Naive thymus-derived CD4-positive, alpha-beta T cell (primary cell): Measurements from ENCODE around the gene ATP5MC3. TPM values are rescaled to one million over a fixed set of nuclear protein-coding genes. Genes with fewer than 3 reads are reported as not detected.

Source experiments
- ATAC-seq: fragments of 150-1000 bp; cut with Tn5 transposase; 2 replicates; pipeline ENCODE4 v1.10.0; 2021; ENCODE audit warnings: mild to moderate bottlenecking, moderate library complexity
- CTCF ChIA-PET: fragments of 350-600 bp; sonication (Branson Sonifier 250); formaldehyde crosslinking; loops from one replicate; lab custom pipeline; 2021; ENCODE audit warnings: antibody characterized with exemption; lab: Charles Lee
- POLR2A ChIA-PET: fragments of 350-600 bp; sonication (Branson Sonifier 250); formaldehyde crosslinking; loops from one replicate; lab custom pipeline; 2021; ENCODE audit warnings: antibody characterized with exemption, inconsistent platforms; lab: Charles Lee
- DNase-seq, 9 donors: peaks; one replicate each; pipeline versions ENCODE4 v3.0.0 to v3.0.0-alpha.2; 2020 to 2022; ENCODE audit warnings: mixed read lengths in 1 of 9
- H3K27ac ChIP-seq: one replicate; pipeline ENCODE4 v1.7.0; 2013; ENCODE audit warnings: mild to moderate bottlenecking, low read depth, low read length, moderate library complexity
- H3K27me3 ChIP-seq, 2 donors: one replicate each; pipeline ENCODE4 v1.7.0; 2013; ENCODE audit warnings: low read length in 2 of 2, mild to moderate bottlenecking in 2 of 2, moderate library complexity in 2 of 2; ENCODE audit not compliant: control insufficient read depth in 2 of 2, insufficient read depth in 2 of 2
- H3K36me3 ChIP-seq, 3 experiments: 1 replicate in 2 of 3; 2 replicates in 1 of 3; pipeline ENCODE4 v1.7.0; 2013; ENCODE audit warnings: low read length in 3 of 3, mild to moderate bottlenecking in 3 of 3, moderate library complexity in 1 of 3; ENCODE audit not compliant: insufficient read depth in 3 of 3, control insufficient read depth in 2 of 3
- H3K4me1 ChIP-seq, 2 donors: one replicate each; pipeline ENCODE4 v1.7.0; 2013; ENCODE audit warnings: low read length in 2 of 2, mild to moderate bottlenecking in 2 of 2, moderate library complexity in 1 of 2; ENCODE audit not compliant: control insufficient read depth in 2 of 2, insufficient read depth in 2 of 2
- H3K4me3 ChIP-seq: 2 replicates; pipeline ENCODE4 v1.7.0; 2013; ENCODE audit warnings: mild to moderate bottlenecking, low read length
- H3K9me3 ChIP-seq, 3 experiments: 1 replicate in 2 of 3; 2 replicates in 1 of 3; pipeline ENCODE4 v1.7.0; 2013; ENCODE audit warnings: low read length in 3 of 3; ENCODE audit not compliant: control insufficient read depth in 2 of 3
- H3K27ac Mint-ChIP-seq, 9 donors: one replicate each; pipeline ENCODE4 v1.8.0; 2020 to 2022; ENCODE audit warnings: mixed read lengths in 9 of 9, mild to moderate bottlenecking in 8 of 9, moderate library complexity in 5 of 9, inconsistent platforms in 2 of 9
- H3K27me3 Mint-ChIP-seq, 5 donors: one replicate each; pipeline ENCODE4 v1.8.0; 2021 to 2022; ENCODE audit warnings: mixed read lengths in 5 of 5, mild to moderate bottlenecking in 1 of 5
- H3K36me3 Mint-ChIP-seq, 5 donors: one replicate each; pipeline ENCODE4 v1.8.0; 2020 to 2022; ENCODE audit warnings: mixed read lengths in 5 of 5, mild to moderate bottlenecking in 3 of 5, inconsistent platforms in 1 of 5
- H3K4me1 Mint-ChIP-seq, 7 donors: one replicate each; pipeline ENCODE4 v1.8.0; 2020 to 2022; ENCODE audit warnings: mixed read lengths in 7 of 7, mild to moderate bottlenecking in 3 of 7, inconsistent platforms in 1 of 7
- H3K4me3 Mint-ChIP-seq, 10 donors: one replicate each; pipeline ENCODE4 v1.8.0; 2020 to 2022; ENCODE audit warnings: mild to moderate bottlenecking in 10 of 10, mixed read lengths in 10 of 10, moderate library complexity in 6 of 10, inconsistent platforms in 2 of 10
- H3K9me3 Mint-ChIP-seq, 11 donors: one replicate each; pipeline ENCODE4 v1.8.0; 2020 to 2022; ENCODE audit warnings: mixed read lengths in 11 of 11, mild to moderate bottlenecking in 4 of 11, inconsistent platforms in 1 of 11, moderate library complexity in 1 of 11
- intact Hi-C, 2 donors: fragments of 100-400 bp; cut with micrococcal nuclease; formaldehyde crosslinking; loops; one replicate each; pipeline ENCODE4 v1.15.1; 2023
- polyA plus RNA-seq, 2 donors: library from polyadenylated mRNA; unstranded; fragments of 300-500 nt; fragmentation: Illumina TruSeq; gene quantifications; one replicate each; pipeline ENCODE4 v1.2.3, GENCODE V29; 2021
- total RNA-seq, 6 experiments: library from RNA in 5 of 6; stranded (reverse) in 5 of 6; gene quantifications; 1 replicate in 5 of 6; 2 replicates in 1 of 6; pipeline ENCODE4 v1.2.3 and lab custom pipeline; 2021 to 2026

The ATP5MC3 gene
- total and polyA plus RNA-seq, 7 experiments from 2014 or later: 70.3 to 441 (median 80.5) TPM

DNA sequence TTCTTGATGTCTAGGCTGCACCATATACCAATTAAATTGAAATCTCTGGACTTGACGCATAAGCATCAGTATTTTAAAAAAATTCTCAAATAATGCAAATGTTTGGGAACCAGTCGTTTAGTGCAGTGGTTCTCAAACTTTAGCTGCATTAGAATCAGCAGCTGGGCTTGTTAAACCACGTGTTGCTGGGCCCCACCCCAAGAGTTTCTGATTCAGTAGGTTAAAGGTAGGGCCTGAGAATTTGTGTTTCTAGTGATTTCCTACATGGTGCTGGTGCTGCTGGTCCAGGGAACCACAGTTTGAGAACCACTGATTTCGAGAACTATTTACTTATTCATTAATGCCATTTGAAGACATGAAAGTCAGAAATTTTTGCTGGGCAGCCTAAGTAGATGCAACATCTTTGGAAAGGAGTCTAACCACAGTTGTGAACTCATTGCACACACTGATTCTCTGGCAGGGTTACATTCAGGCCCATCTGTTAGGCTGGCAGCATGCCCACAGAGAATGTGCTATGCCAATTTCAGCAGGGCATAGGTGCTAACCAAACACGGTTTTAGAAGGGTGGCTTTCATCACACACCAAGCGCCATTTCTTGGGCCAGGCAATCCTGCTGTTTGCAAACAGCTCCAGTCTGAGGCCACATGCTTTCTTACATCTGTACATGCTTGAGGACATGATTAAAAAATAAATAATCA lies 26.4 kb upstream of the ATP5MC3 start:
- DNase-seq (no peak), ATAC-seq (peak; percentile 67)
- H3K4me1 ChIP-seq: no peaks in the 10 kb centered on the region
- H3K36me3 ChIP-seq: no peaks in the 10 kb centered on the region
- no peak overlapping the region for H3K4me3 ChIP-seq
- ChIA-PET POLR2A (no interaction called here), CTCF (no interaction called here)
- no peaks in the 10 kb centered on the region for H3K9me3 ChIP-seq
- H3K4me3 Mint-ChIP-seq: no peak overlapping the region
- peaks cover 0 to 6% (median 4%) of the 10 kb centered on the region in 7 donors for H3K4me1 Mint-ChIP-seq
- no peak overlapping the region for H3K27ac Mint-ChIP-seq
- peaks cover 0 to 3% of the 10 kb centered on the region in 2 donors for H3K27me3 ChIP-seq
- H3K9me3 Mint-ChIP-seq: no peaks in the 10 kb centered on the region
- no peaks in the 10 kb centered on the region for H3K36me3 Mint-ChIP-seq
- H3K27ac ChIP-seq: no peak overlapping the region
- intact Hi-C loops: loop anchor here in 1 of 2 donors (5.0 kb wide), 1 partner anchor 96 kb away; no protein-coding TSS in a partner anchor
- H3K27me3 Mint-ChIP-seq: peaks cover 5 to 42% (median 7%) of the 10 kb centered on the region in 5 donors

GRCh38 chr2:175206866-175207265 lies 25.4 kb upstream of the ATP5MC3 start:
- peaks cover 0 to 3% of the 10 kb centered on the region in 2 donors for H3K27me3 ChIP-seq
- Mint-ChIP-seq H3K27ac (peak overlapping the region in 1 of 9 donors; percentile 52), H3K9me3 (no peaks in the 10 kb centered on the region)

DNA sequence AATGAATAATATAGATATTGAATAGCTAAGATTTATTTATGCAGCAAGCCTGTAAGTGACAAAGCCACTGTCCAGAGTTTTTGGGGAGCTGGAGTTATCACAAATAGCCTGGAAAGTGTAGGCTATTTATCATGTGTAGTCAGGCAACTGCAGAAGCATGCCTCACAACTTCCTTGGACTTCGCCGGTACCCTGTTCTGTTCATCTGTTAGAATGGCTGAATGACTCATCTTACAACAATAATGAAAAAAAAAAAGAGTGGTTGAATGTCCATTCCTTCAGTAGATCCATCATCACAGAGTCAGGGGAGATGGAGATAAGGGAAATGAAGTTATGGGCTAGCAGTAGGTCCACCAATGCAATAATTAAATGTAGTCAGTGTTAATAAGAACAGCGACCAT lies 24.0 kb upstream of the ATP5MC3 start:
- no peaks in the 10 kb centered on the region for H3K9me3 Mint-ChIP-seq
- no peaks in the 10 kb centered on the region for H3K4me1 ChIP-seq
- H3K27me3 ChIP-seq: no peaks in the 10 kb centered on the region
- no peak overlapping the region for H3K4me3 Mint-ChIP-seq
- intact Hi-C loops: loop anchor here in 1 of 2 donors (5.0 kb wide), 1 partner anchor 93 kb away; no protein-coding TSS in a partner anchor
- ATAC-seq: no peak
- no peaks in the 10 kb centered on the region for H3K36me3 ChIP-seq
- ChIA-PET CTCF (no interaction called here), POLR2A (no interaction called here)
- no peak overlapping the region for H3K4me3 ChIP-seq
- peaks cover 6 to 37% (median 16%) of the 10 kb centered on the region in 5 donors for H3K27me3 Mint-ChIP-seq
- H3K4me1 Mint-ChIP-seq: peaks cover 0 to 6% (median 4%) of the 10 kb centered on the region in 7 donors
- no peaks in the 10 kb centered on the region for H3K36me3 Mint-ChIP-seq
- no peak for DNase-seq
- no peaks in the 10 kb centered on the region for H3K9me3 ChIP-seq
- no peak overlapping the region for H3K27ac ChIP-seq
- H3K27ac Mint-ChIP-seq: no peak overlapping the region

More at GRCh38 chr2:175206866-175207265, 25.4 kb upstream of the ATP5MC3 start:
- H3K4me1 ChIP-seq: no peaks in the 10 kb centered on the region
- H3K36me3 ChIP-seq: no peaks in the 10 kb centered on the region
- DNase-seq (no peak), ATAC-seq (no peak)
- peaks cover 0 to 6% (median 4%) of the 10 kb centered on the region in 7 donors for H3K4me1 Mint-ChIP-seq
- H3K4me3 ChIP-seq: no peak overlapping the region
- ChIA-PET CTCF (no interaction called here), POLR2A (no interaction called here)
- H3K27me3 Mint-ChIP-seq: peaks cover 7 to 41% (median 10%) of the 10 kb centered on the region in 5 donors
- H3K9me3 ChIP-seq: no peaks in the 10 kb centered on the region
- intact Hi-C loops: loop anchor here in 1 of 2 donors (5.0 kb wide), 1 partner anchor 95 kb away; no protein-coding TSS in a partner anchor
- H3K27ac ChIP-seq: no peak overlapping the region
- H3K4me3 Mint-ChIP-seq: no peak overlapping the region
- H3K36me3 Mint-ChIP-seq: no peaks in the 10 kb centered on the region

GRCh38 chr2:175203621-175204496 lies 22.3 kb upstream of the ATP5MC3 start:
- Mint-ChIP-seq H3K27ac (no peak overlapping the region), H3K36me3 (no peaks in the 10 kb centered on the region), H3K4me3 (peak overlapping the region in 1 of 10 donors; percentile 37), H3K27me3 (peaks cover 6 to 35% (median 23%) of the 10 kb centered on the region in 5 donors), H3K9me3 (peaks cover 0 to 5% (median 1%) of the 10 kb centered on the region in 11 donors), H3K4me1 (peaks cover 0 to 6% (median 4%) of the 10 kb centered on the region in 7 donors)
- Histone ChIP-seq H3K4me3 (no peak overlapping the region), H3K4me1 (no peaks in the 10 kb centered on the region), H3K27me3 (no peaks in the 10 kb centered on the region), H3K9me3 (no peaks in the 10 kb centered on the region), H3K27ac (no peak overlapping the region), H3K36me3 (no peaks in the 10 kb centered on the region)
- DNase-seq: peak; percentile 9 to 61 (median 28)
- intact Hi-C loops: loop anchor here (1.0 kb wide), 2 partner anchors 78 to 893 kb away; no protein-coding TSS in a partner anchor
- ChIA-PET POLR2A (no interaction called here), CTCF (interaction anchor here (0.6 to 1.1 kb wide), 6 partner anchors 19 to 835 kb away, joined by 3 read pairs; no protein-coding TSS in a partner anchor)
- ATAC-seq: peak; percentile 85

GRCh38 chr2:175195012-175195411 lies 13.5 kb upstream of the ATP5MC3 start:
- Histone ChIP-seq H3K9me3 (no peaks in the 10 kb centered on the region), H3K4me3 (no peak overlapping the region), H3K4me1 (no peaks in the 10 kb centered on the region), H3K27ac (no peak overlapping the region), H3K27me3 (no peaks in the 10 kb centered on the region), H3K36me3 (no peaks in the 10 kb centered on the region)
- ATAC-seq (no peak), DNase-seq (no peak)
- Mint-ChIP-seq H3K36me3 (no peaks in the 10 kb centered on the region), H3K27ac (no peak overlapping the region), H3K9me3 (peaks cover 0 to 21% (median 4%) of the 10 kb centered on the region in 11 donors), H3K27me3 (peaks cover 26 to 64% (median 32%) of the 10 kb centered on the region in 5 donors), H3K4me3 (no peak overlapping the region), H3K4me1 (no peaks in the 10 kb centered on the region)
- CTCF ChIA-PET: no interaction called here
- intact Hi-C loops: no loop called here
- POLR2A ChIA-PET: no interaction called here

DNA sequence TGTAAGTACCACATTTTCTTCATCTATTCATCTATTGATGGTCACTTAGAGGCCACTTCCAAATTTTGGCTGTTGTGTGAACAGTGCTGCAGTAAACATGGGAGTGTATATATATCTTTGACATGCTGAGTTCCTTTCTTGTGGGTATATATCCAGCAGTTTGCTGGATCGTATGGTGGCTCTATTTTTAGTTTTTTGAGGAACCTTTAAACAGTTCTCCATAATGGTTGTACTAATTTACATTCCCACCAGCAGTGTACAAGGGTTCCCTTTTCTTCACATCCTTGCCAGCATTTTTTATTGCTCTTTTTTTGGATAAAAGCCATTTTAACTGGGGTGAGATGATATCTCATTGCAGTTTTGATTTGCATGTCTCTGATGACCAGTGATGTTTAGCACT lies 7.3 kb upstream of the ATP5MC3 start:
- Histone ChIP-seq H3K9me3 (no peaks in the 10 kb centered on the region), H3K36me3 (no peaks in the 10 kb centered on the region), H3K4me1 (no peaks in the 10 kb centered on the region), H3K27me3 (no peaks in the 10 kb centered on the region), H3K27ac (no peak overlapping the region), H3K4me3 (no peak overlapping the region)
- no peak for ATAC-seq
- Mint-ChIP-seq H3K27me3 (peaks cover 14 to 35% (median 19%) of the 10 kb centered on the region in 5 donors), H3K27ac (no peak overlapping the region), H3K36me3 (peaks cover 0 to 3% (median 0%) of the 10 kb centered on the region in 5 donors), H3K9me3 (peaks cover 0 to 16% (median 2%) of the 10 kb centered on the region in 11 donors), H3K4me3 (no peak overlapping the region), H3K4me1 (peaks cover 0 to 3% (median 0%) of the 10 kb centered on the region in 7 donors)
- intact Hi-C loops: loop anchor here (10.0 kb wide), 1 partner anchor 484 kb away; no protein-coding TSS in a partner anchor
- no peak for DNase-seq
- ChIA-PET CTCF (no interaction called here), POLR2A (no interaction called here)
